ENCODE data around the gene HTRA1.

Gene HTRA1

DNA sequence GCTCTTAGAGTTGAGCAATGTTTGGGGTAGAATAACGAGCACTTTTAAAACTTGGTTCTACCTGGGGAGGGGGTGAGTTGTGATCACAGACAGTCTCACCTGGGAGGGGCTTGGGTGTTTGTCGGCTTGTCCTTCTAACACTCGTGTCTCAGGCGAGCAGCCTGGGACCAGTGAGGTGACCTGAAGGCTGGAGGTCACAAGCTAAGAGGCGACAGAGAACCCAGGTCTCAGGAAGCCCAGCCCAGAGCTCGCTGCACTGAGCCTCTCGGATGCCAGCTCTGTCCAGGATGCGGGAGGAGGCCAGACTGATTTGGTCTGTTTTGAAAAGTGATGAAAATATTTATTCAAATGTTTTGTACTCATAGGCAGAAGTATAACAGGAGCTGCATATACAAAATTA lies 11.8 kb downstream of the HTRA1 start:
- DNase-seq (ENCODE audit: low read depth, low spot score) = no peak

DNA sequence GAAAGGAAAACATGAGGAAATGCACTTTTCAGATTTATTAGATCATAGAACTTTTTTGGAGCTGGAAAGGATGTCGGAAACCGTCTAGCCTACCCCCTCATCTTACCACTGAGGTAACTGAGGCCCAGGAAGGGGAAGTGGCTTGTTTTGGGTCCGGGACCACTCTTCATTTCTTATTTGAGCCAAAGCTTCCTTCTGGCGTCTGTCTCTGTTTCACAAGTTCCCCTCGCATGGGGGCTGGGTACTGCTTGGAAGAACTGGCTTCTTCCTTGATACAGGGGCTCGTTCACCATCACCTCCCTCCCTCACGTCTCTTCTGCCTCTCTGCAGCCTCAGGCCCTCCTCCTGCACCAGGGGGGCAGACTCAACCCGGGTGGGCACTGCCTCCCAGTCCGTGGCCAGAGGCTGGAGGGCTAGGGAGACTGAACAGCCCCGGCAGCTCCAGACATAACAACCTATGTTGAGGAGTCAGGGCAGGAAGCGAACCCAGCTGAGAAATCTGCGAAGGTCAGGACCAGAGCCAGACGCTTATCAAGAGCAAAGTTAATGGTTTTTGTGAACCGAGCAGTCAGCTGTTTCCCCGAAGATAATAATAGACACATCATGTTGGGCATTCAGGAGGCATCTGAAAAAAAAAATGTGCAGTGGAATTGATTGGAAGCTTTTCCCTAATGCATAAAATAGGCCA lies 12.9 kb downstream of the HTRA1 start:
- no peak for DNase-seq (ENCODE audit: low read depth, low spot score)

DNA sequence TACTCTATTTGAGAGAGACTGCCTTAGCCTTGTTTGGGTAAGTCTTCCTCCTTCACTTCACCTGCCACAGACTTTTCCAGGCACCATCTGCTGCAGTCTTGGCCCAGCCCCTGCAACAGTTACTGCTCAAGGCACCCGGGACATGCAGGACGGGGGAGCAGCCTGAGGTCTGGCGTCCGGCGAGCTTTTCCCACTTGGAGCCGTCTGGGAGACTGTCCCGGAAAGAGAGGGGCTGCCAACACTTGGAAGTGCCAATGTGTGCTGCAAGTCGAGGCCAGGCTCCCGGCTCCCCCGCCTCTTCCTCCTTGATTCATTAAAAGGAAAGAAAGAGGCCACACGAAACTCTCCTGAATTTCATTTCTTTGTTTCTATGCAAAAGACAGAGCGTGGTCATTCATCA lies 13.7 kb downstream of the HTRA1 start:
- DNase-seq (ENCODE audit: low read depth, low spot score) = no peak

DNA sequence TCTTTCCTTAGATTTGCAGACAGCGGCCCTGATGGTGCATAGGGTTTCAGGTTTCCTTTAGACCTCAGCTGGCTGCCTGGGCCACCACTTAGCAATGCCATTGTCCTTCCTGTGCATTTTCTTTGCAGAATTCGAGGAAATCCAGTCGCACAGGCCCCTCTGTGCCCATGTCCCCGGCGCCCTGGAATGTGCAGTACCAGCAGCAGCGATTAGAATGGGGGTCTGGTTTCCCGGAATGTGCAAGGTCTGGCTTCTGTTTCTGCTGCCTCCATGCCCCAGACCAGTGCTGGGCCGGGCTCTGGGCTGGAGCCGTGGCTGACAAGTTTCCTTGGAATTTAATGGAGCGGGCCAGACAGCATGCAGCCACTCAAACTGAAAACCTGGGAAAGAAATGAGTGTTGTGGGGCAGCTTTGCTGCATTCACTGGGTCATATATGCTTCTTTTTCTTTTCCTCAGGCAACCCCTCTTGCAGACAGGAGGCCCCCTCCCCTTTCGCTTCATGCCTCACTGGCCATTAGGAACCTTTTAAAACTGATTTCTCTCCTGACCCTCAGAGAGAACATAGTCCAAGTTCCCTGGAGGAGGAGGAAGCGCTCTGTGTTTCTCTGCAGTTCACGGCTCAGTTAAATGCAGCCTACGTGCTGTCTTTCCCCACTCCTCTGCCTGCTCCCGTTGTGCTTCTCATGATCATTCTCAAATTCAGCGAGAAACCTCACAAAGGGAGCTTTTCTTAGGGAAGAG lies 14.4 kb downstream of the HTRA1 start:
- no peak for DNase-seq (ENCODE audit: low read depth, low spot score)

DNA sequence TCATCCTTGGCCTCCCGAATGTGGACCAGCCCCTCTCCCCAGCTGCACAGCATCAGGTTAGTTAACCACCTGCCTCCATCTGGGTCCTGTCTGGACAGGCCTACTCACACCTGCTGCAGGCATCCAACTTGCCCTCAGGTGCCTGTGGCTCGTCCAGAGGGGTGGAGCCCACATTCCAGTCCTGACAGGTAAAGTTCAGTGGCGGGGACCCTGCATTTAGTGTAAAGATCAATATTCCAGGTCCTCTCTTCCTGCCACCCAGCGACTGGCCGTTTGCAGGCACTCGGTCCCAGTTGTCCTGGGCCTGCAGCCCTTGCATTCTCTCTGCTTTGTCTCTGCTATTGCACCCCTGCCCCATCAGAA lies 15.0 kb downstream of the HTRA1 start:
- DNase-seq (ENCODE audit: low read depth, low spot score) = no peak

DNA sequence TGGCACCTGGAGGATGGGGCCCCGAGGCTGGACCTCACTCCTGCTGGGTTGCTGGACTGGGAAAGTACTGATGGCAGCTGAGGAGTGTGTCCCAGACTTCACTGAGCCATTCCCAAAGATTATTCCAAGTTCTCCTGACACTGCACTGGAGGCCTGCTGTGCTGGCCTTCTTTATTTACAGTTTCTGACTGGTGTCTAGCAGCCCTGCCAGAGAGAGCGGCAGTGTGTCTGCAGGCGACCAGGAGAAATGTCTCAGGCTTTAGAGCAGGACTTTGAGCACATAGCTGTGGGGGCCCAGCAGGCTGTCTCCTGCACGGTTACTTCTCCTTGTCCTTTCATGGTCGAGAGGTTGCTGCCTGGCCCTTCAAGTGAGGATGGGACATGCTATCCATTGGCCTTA lies 16.1 kb downstream of the HTRA1 start:
- DNase-seq (ENCODE audit: low read depth, low spot score) = no peak

DNA sequence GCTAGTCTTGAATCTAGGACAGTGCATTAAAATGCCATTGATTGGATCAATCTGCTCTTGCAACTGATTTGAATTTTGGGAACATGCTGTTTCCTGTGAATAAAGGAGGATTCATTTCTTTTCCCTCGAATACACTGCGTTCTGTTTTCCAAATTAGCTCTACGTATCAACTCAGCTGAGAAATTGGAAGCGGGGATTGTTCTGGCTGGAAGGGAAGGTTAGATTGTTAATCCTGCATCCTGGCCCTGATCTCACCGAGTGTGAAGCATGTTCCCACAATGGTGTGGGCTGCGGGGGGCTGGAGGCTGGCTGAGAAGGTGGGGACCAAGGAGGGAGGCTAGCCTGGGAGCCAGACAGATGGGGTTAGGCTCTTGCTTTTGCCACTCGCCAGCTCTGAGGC lies 17.6 kb downstream of the HTRA1 start:
- no peak for DNase-seq (ENCODE audit: low read depth, low spot score)

DNA sequence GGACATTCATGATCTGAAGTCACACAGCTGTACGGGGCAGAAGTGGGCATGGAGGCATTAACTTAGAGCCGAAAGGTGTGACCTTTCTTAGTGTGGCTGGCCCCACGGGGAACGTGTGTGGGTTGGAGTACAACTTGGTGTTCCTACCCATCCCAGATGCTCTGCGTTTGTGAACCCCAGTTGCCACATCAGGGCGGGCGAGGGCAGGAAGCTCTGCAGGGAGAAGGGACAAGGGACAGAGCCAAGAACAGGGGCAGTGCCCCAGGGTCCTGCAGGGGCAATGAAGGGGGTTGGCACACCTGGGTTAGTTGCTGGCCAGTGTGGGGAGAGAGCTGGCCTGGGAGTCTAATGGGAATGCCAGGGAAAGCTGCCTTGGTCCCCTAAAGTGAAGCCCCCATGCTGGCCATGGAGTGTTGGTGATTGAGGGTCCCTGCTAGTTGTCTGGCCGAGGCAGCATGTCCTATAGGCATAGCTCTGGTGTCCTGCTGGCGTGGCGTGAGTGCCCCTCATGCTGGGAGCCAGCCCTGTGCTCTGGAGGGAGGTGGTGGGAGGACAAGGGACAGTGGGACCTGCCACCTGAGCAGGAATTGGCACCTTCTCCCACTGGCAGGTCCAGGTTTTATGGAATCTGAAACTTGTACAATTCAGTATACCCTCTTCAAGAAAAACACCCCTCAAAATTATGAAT lies 18.9 kb downstream of the HTRA1 start:
- DNase-seq (ENCODE audit: low read depth, low spot score) = no peak

DNA sequence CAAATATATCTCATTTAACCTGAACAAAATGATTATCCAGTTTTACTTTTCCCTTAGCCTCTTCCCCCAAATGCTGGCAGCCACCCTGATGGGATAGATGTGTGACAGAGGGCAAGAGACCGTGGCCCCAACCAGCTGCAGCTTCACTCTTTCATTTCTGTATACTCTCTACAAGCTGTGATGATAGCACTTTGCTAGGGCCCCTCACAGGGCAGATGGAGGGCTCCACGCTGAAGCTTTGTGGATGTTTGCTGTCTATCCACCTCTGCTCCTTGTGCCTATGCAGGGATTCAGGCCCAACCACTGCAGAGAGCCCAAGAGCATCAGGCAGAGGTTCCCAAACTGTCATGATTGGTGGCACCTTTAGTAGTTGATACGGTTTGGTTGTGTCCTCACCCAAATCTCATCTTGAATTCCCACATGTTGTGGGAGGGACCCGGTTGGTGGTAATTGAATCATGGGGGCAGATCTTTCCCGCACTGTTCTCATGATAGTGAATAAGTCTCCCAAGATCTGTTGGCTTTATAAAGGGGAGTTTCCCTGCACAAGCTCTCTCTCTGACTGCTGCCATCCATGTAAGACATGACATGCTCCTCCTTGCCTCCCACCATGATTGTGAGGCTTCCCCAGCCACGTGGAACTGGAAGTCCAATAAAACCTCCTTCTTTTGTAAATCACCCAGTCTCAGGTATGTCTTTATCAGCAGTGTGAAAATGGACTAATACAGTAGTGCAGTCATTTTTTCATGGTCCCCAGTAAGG lies 20.1 kb downstream of the HTRA1 start:
- DNase-seq (ENCODE audit: low read depth, low spot score) = no peak

DNA sequence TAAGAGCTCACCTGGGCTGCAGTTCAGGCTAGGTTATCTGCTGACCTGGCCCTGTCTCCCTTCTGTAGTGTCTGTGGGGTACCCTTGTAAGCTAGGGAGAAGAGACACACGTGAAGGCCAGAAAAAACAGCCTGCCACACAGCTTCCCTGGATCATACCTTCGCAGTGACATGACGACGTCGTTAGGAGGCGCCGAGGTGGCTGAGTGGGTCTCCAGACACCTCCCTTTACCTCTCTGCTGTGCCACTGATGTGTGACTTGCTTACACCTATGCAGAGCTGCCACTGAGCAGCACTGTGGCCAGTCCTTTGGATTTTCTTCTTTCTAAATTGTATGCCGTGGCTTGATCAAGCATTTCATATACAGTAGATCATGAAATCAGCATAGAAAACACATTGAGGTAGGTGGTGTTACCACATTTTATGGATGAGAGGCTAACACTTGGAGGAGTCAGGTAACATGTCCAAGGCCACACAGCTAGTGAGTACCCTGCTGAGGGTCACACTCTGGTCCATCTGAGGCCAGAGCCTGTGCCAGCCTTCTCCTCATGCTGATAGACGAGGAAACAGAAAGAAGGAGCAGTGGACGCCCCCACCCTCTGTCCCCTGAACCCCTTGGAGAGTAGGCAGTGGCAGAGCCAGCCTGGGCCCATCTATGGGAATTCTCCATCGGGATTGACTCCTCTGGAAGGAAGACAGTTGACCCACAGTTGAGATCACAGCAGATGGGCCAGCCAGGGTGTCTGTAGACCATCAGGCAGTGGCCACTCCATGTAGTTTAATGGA lies 23.1 kb downstream of the HTRA1 start:
- no peak for DNase-seq (ENCODE audit: low read depth, low spot score)

DNA sequence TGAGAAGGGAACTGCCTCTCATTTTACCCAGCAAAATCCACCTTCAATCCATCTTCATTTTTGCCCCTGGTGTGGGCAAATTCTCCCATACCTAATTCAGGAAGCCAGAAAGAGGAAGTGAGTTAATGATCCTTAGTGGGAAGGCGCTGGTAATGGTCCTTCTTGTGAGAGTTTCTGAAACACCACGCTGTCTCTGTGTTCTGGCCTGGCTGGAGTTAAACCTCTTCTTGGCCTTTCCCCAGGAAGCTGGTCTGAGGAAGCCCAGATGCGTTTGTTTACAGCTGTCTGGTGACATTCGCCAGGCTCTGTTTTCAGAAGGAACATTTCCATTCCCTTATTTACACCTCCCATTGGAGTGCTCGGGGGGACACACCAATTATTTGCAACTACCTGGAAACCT lies 24.3 kb downstream of the HTRA1 start:
- DNase-seq (ENCODE audit: low read depth, low spot score) = no peak

DNA sequence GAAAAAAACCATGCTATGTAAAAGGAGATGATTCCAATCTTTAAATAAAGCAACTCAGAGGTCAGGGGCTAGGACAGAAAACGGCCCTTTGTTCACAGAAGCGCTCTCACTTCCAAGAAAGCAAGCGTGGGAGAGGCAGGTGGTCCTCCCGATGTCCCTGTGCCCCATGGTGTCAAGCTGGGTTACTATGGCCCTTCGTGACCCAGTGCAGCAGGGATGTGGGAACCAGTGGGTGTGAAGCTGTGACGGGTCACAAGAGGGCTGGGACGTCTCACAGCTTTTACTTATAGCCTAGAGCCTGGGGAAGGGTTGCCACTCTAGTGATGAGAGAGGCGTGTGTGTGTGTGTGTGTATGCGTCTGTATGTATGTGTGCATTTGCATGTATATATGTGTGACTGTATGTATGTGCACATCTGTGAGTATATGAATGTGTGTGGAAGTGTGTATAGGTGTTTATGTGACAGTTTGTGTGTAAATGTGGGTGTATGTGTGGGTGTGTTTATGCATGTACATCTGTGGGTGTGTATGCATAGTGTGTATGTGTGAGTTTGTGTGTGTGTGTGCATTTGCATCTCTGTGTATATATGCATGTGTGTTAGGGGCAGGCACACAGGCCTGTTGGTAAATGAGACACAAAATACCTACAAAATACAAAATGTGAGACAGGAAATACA lies 25.2 kb downstream of the HTRA1 start:
- no peak for DNase-seq (ENCODE audit: low read depth, low spot score)

DNA sequence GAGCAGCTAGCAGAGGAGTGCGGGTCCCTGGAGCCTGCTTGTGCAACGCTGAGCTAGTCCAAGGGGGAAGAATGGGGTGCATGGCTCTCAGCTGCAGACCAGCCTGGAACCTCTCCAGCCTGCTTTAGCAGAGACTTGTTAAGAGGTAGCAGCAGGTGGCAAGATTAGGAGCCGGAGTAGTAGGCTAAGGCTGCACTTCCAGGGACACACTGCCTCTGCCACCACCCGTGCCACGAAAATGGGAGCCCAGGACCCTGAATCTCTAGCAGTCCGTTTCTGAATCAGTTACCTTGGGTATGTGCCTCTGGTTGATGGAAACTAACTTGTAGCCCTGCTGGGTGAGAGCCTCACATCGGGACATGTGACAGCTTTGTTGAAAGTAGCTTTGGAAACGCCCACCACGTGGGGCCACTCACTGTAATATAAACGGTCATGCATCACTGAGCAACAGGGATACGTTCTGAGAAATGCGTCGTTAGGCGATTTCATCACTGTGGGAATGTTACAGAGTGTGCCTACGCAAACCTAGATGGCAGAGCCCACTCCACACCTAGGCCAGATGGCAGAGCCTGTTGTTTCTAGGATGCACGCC lies 25.9 kb downstream of the HTRA1 start:
- no peak for DNase-seq (ENCODE audit: low read depth, low spot score)

DNA sequence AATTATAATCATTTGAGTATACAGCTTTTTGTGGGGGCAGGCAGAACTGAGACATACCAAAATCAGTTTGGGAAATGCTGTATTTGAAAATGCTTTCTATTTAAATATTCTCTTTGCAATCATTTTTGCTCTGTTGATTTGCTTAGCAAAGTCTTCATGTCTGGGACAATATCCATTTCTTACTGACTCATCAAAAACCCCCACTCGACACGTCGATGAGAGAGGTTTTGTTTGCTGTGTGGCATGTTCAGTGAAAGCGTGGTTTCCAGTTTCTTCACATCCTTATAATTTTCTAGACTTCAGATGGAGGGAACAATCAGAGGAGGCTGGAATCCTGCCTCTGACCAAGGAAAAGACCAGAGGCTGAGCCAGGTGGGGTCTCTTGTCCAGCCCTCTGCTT lies 28.9 kb downstream of the HTRA1 start:
- DNase-seq (ENCODE audit: low read depth, low spot score) = no peak

DNA sequence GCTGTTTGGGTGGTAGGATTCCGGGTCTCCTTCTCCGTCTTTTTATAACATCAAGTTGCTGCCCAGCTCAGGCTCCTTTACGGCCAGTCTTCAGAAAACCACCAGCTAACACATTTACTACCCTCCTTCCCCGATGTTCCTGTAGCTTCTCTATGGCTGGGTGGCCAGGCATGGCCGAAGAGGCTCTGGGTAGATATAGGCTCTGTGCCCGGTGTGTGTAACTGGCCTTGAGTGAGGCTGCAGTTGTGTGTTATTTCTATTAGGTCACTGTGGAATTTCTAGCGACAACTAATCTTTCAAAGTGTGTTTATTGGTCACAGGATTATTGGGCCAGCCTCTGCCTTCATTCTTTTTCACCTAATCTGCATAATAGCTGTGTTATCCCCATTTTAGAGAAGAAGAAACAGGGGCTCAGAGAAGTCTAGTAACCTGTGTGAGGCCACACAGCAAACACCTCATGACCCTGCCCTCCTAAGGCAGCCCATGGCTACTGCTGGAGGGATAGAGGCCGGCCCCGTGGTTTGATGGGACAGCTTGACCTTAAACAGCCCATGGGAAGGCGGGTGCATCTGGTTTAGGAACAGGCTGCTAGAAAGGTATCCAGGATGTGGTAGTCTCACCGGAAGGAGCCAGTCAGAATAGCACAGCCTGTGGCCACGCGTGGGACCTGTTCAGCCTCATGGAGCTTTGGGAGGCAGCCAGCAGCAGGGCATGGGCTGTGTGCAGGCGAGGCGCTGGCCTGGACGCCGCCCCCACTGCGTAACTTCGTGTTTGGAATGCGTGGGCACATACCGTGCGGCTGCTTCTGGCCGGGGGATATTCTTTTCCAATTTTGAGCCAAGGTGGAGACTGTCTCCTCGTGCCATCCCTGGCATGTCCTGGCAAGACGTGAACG lies 29.7 kb downstream of the HTRA1 start:
- no peak for DNase-seq (ENCODE audit: low read depth, low spot score)

DNA sequence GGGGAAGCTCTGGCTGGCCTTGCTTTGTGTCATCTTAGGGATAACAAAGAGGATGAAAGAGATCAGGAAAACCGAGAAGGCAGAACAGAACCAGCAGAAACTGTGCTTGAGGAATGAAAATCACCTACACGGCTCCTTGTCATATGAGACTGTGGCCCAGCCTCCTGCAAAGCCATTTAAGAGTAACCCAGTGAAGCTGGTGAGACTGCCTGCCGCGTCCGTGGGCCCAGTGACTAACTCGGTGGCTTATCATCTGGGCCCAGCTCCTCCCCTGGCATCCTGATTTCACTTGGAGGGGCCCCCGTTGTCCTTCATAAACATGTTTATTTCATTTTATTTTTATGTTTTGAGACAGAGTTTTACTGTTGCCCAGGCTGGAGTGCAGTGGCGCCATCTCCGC lies 30.7 kb downstream of the HTRA1 start:
- DNase-seq (ENCODE audit: low read depth, low spot score) = no peak

DNA sequence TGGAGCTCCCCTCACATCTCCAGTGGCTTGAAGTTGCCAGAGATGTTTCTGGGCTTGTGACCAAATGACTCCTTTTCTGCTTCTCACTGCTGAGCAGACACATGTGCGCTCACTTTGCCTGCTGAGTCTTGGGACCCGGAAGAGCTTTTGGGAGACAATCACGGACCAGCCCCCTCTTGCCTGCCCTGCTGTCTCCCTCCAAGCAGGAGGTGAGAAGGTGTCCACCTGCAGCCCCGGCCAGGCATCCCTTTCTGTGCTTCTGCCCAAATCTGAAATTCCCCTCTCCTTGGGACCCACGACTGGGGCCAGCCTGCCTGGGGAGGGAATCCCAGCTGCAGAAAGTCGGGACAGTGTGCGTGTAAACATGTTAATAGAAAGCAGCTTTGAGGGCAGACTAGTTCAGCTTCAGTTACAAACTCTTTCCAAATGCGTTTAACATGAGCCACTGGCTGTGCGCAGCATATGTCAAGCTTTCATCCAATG lies 31.7 kb downstream of the HTRA1 start:
- DNase-seq (ENCODE audit: low read depth, low spot score) = no peak

DNA sequence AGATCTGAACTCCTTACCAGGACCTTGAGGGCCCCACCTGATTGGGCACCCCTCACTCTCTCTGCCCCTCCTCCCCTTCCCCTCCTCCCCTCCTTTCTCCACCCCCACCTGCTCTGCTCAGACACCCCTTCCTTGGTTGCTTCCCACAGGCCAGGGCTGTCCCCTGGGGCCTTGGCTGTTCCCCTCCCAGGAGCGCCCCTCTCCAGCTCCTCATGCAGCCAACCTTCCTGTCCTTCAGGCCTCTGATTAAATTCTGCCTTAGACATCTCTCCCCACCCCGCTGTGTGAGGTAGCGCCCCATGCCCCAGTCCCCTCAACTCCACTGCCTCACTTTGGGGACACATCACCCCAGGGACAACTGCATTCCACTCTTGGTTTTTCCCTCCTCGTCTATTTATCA lies 32.4 kb downstream of the HTRA1 start:
- DNase-seq (ENCODE audit: low read depth, low spot score) = no peak

DNA sequence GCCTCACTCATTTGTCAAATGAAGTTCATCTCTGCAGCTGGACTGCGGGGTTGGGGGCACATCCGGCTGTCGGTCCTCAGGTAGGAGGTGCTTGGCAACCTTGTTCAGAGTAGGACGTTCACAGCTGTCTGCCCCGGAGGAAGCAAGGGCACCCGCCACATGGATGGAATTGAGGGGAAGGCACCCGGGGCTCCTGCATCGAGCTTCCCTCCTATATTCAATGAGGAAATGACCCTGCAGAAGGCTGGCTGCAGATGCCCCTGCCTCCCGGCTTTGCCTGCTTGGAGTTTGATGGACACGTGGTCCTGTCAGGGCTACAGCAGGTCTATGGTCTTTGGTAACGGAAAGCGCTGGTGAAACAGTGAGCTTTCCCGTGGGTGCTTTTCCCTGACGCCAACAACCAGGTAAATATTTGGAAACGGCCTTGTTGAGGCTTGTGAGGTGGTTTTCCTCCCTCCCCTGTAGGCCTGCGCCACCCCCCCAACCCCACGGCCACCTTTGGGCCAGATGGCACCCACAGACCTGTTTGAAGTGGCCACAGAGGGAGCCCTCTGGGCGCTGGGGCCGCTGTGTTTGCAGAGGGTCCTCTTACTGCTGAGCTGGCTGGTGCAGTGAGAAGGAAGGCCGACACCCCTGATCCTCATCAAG lies 32.9 kb downstream of the HTRA1 start:
- DNase-seq (ENCODE audit: low read depth, low spot score) = no peak
